ENCODE results near the gene ATXN7L3B.

ATXN7L3B gene

GRCh38 chr12:74551291-74551690 lies 13.7 kb downstream of the ATXN7L3B start:
- DNase-seq = no peak

GRCh38 chr12:74552201-74552600 lies 14.6 kb downstream of the ATXN7L3B start:
- DNase-seq = no peak

GRCh38 chr12:74559728-74560127 lies 22.1 kb downstream of the ATXN7L3B start:
- no peak for DNase-seq

- no peak for DNase-seq
Observed at GRCh38 chr12:74563927-74564326, 26.3 kb downstream of the ATXN7L3B start.

- no peak for DNase-seq
Observed at GRCh38 chr12:74578486-74578885, 40.9 kb downstream of the ATXN7L3B start.

GRCh38 chr12:74579446-74579845 lies 41.8 kb downstream of the ATXN7L3B start:
- DNase-seq = no peak

GRCh38 chr12:74579981-74580380 lies 42.3 kb downstream of the ATXN7L3B start:
- no peak for DNase-seq

GRCh38 chr12:74581439-74581838 lies 43.8 kb downstream of the ATXN7L3B start:
- DNase-seq = no peak

GRCh38 chr12:74584483-74585062 lies 46.9 kb downstream of the ATXN7L3B start:
- DNase-seq = no peak

- DNase-seq = no peak
Observed at GRCh38 chr12:74586251-74586650, 48.6 kb downstream of the ATXN7L3B start.

All from nucleus accumbens (tissue), 56 donors.